ENCODE measurements around the gene FBXW8. TPM values are rescaled to one million over a fixed set of nuclear protein-coding genes. Genes with fewer than 3 reads are reported as not detected.

Gene FBXW8
- total RNA-seq, 4 donors from 2014 or later, result 8.5 to 14.3 (median 10.6) TPM

- TF ChIP-seq CTCF (IDR thresholded peaks at IDR 0.05; ENCODE audit: low read depth), result no peak
Observed at GRCh38 chr12:116926283-116927243, 15.8 kb downstream of the FBXW8 start.

- no peak for TF ChIP-seq CTCF (IDR thresholded peaks at IDR 0.05; ENCODE audit: low read depth)
Observed at GRCh38 chr12:116927244-116927940, 16.6 kb downstream of the FBXW8 start.

- TF ChIP-seq CTCF (IDR thresholded peaks at IDR 0.05; ENCODE audit: low read depth), result no peak
Observed at GRCh38 chr12:116928504-116928903, 17.8 kb downstream of the FBXW8 start.

- no peak for TF ChIP-seq CTCF (IDR thresholded peaks at IDR 0.05; ENCODE audit: low read depth)
Observed at GRCh38 chr12:116929885-116930284, 19.1 kb downstream of the FBXW8 start.

- no peak for TF ChIP-seq CTCF (IDR thresholded peaks at IDR 0.05; ENCODE audit: low read depth)
Observed at GRCh38 chr12:116931665-116932064, 20.9 kb downstream of the FBXW8 start.

GRCh38 chr12:116933091-116933490, 22.3 kb downstream of the FBXW8 start:
- no peak for TF ChIP-seq CTCF (IDR thresholded peaks at IDR 0.05; ENCODE audit: low read depth)
